GM19240 (cell line): ENCODE measurements around the gene VMP1.
"Not testable (repeated sequence)": the region's sequence is repeated elsewhere in the genome, so short reads cannot be mapped to it uniquely, and the experiment has no call there.

ENCODE experiments used
- DNase-seq: peaks from one replicate; pipeline ENCODE4 v3.0.0; 2011; ENCODE audit warnings: low spot score; ENCODE audit not compliant: insufficient read length

VMP1 gene

DNA sequence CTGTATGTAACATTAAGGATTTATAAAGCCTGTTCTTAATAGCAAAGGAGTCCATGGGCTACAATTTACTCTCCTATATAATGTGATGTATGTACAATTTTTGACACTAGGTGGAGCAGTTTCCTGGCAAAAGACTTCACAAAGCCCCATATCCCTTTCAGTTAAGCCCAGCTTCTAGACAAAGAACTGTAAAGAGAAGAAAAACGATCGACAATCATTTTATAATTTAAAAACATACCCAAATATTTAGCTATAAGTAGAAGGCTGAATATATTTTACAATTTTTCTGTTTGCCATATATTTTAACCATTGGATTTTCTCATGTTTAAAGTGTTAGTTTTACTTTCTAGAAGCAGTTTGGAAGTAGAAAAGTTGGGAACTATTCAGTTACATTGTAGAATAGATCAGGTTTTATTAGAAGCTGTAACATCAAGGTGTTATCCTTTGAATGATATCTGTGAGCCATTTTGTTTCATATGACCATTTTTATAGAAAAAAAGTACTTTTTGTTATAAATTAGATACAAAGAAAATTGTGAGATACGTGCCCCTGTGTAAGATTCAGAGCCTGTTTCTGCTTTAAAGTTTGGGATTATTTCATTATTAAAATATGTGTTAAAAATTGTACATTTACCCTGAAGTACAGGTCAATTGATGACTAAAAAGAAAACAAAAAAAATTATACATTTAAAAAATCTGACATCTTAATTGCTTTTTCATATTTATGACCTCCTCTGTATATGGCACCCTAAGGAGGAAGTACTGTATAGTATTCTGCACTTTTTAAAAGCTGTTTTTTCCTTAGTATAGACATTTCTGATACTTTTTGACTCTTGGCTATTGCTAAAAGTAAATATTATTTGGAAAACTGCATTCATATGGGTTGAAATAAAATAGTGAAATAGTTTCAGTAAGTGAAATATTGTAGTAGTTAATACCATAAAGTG lies 46.3 kb downstream of the VMP1 start:
- peak; percentile 28 for DNase-seq

DNA sequence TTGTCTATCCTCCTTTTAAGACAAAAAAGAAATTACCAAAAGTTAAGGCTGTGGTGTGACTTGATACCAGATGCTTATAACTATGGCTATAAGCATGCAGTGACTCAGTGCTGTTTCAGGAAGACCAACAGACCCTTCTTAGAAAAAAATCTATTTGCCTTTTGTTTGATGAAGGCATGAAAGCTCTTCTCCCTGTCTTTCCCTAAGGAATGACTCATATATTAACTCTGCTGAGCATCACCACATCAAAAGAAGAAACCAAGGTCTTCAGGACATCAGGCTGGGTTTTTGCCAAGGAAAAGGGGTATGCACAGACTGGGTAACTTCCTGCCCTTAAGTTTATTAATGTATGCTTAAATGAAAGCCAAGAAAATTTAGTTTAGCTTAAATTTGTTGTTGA lies 47.1 kb downstream of the VMP1 start:
- DNase-seq: no peak

DNA sequence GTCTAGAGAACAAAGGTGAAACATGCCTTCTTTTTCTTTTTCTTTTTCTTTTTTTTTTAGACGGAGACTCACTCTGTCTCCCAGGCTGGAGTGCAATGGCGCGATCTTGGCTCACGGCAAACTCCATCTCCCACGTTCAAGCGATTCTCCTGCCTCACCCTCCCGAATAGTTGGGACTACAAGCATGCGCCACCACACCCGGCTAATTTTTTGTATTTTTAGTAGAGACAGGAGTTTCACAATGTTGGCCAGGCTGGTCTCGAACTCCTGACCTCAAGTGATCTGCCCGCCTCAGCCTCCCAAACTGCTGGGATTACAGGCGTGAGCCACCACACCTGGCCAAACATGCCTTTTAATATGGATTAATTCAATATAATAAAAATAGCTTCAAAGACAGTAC lies 47.6 kb downstream of the VMP1 start:
- DNase-seq: not testable (repeated sequence)

DNA sequence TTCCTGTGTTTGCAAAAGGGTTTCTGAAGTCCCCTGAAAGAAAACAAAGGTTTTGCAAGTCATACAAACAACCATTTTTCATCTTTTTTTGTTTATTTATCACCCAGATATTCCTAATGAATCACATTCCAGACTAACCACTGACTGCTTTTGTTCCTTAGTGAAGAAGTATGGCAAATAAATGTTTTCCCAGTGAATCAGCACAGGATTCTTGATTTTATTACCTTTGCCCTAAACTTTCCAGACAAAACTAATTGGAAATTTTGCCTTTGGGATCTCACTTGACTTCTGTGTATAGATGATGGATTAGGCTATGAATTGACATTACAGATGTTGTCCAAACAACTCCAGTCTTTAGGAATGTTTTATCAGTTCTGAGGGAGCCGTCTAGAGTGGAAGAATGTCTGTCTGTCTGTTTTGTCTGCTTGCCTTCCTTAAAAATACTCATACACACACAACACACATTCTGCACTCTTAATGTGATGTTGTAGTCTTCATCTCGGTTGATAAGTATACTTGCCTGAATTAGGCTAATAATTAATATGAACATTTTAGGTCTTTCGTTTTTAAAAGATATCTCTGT lies 48.9 kb downstream of the VMP1 start:
- no peak for DNase-seq

DNA sequence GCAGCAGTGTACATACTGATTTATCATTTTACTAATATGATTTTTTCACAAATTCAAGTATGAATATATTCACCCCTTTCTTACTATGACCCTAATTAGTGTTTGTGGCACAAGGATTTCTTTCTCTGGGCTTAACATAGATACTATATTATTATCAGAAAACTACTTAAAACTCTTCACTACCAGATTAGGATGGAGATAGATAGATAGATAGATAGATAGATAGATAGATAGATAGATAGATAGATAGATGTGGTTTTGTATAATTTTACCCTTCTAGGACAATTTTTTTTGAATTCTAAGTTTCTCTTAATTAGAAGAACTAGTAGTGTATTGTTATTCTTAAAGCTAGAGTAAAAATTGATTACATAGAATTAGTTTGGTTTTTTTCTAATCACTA lies 49.6 kb downstream of the VMP1 start:
- DNase-seq: no peak

DNA sequence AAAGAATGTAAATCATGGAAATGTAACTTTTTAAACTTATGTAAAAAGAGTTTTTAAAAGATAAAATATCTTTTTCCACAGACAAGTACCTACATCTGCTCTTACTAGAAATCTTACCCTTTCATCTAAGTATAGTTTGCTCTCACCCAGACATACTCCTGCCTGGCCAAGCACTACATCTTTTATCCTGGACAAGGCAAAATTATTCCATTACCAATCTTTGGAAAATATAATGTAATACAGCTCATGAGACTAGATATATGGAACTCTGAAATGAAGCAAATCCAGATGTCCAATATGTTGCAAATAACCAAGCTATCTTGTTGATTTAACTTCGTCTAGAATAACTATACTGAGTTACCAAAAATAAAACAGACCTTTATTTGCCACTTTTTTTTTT lies 50.0 kb downstream of the VMP1 start:
- DNase-seq: no peak

DNA sequence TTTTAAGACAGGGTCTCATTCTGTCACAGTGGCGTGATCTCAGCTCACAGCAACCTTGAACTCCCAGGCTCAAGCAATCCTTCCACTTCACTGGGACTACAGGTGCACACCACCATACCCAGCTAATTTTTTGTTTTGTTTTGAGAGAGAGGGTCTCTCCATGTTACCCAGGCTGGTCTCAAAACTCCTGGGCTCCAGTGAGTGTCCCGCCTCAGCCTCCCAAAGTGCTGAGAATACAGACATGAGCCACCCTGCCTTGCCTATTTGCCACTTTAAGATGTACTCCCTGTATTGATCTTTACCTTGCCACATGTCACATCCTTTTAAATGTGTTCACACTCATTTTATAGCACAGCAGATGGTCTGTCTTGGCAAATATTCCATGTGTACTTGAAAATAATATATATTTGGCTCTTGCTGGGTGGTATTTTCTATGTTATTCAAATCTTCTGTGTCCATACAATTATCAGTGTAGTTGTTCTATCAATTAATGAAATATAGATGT lies 50.5 kb downstream of the VMP1 start:
- DNase-seq: no peak

DNA sequence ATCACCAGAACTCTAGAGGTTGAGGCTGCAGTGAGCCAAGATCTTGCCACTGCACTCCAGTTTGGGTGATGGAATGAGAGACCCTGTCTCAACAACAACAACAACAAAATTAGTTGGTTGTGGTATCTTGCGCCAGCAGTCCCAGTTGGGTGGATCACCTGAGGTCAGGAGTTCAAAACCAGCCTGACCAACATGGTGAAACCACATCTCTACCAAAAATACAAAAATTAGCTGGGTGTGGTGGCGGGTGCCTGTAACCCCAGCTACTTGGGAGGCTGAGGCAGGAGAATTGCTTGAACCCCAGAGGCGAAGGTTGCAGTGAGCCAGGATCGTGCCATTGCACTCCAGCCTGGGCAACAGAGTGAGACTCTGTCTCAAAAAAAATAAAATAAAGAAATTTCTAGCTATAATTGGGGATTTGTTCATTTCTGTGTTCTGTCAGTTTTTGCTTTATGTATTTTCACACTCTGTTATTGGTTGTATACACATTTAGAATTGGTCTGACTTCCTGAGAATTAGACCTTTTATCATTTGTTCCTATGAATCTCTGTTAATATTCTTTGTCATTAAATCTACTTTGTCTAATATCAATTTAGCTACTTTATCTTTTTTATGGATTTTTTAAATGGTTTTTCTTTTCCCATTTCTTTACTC lies 51.7 kb downstream of the VMP1 start:
- not testable (repeated sequence) for DNase-seq

DNA sequence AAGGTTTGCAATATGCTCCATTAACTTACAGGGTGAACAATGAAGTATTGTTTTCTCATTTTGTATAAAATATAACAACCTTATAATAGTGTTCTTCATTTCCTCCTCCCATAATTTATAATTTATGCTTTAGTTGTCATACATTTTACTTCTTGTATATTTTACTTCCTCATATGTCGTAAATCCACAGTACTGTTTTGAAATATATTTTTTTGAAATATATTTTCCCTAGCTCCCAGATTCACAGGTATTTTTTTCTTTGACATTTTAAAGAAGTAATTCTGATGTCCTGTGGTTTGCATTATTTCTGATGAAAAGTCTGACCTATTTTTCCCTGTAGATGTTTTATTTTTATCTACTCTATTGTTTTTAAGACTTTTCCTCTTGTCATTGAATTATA lies 52.7 kb downstream of the VMP1 start:
- no peak for DNase-seq

DNA sequence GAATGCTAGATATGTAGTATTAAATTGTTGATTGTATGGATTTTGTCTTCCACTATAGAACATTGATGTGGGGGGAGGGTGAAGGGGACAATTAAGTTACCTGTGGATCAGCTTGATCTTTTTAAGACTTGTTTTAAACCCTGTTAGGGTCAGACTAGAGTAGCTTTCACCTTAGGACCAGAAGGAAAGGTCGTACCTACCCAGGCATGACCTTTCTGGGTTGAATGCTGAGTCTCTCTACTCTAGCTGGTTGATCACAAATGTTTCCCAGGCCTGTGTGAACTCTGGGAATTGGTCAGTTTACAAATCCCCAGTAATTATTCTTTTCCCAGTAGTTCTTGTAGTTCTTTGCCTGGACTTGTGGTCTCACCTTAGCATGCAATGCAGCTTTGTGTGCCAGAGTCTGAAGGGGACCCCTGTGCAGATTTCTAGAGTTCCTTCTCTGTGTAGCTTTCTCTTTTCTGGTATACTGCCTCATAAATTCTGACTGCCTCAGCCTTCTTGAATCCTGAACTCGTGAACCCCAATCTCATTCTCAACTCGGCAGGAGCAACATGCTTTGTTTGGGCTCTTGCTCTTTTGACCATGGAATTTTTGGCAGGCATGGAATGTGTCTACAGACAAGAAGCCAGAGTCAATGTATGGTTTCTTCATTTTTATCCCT lies 54.1 kb downstream of the VMP1 start:
- DNase-seq: no peak

DNA sequence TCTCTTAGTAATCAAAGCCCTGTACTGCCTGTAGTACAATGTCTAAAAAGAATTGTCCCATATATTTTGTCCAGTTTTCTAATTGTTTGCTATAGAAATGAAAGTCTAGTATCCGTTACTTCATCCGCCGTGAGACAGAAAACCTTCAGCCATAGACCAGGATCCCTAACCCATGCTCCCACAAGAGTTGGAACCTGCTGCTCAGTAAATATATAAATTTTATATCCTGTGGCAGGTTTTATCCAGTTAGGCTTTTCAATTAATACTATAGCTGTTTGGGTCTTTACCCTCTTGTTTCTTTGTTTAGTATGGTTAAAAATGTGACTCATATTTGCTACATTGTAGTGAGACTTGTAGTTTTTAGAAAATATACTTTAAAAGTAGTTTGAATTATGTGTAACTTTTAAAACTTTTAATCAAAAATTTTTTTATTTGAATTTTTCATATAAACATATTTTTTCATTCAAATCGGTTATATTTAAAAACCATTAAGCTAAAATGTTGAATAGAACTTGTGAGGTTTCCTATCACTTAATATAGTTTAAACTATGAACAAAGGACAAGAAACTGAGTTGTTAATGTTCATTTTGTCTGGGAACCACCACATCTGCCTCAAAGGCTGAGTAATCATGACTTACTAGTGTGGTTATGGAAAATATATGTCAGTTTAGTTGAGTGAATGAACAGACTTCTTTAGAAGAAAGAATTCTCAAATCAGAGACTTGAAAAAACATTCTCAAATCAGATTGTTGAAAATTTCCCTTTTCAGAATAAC lies 54.8 kb downstream of the VMP1 start:
- DNase-seq: no peak

DNA sequence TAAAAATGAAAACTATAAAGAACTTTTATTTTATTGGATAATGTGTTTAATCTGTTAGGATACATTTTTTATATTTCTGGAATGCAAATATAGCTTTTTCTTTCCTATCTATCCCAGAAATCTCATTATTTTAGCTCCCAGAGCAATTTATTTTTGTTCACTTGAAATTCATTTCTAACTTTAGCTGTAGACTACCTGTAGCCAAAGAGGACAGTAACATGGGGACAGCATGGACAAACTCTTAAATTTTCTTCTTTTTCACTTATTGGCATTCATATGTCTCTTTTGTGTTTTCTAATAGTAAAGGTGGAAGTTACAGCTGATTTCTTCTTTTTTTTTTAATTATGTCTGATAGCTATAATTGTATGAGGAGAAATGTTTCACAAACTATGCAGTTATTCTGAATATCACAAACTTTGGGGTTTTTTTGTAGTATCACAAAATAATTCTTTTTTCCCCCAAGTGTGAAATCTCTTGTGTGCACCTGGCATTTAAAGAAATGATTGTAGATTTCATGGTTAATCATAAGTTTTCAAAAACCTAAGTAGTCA lies 55.4 kb downstream of the VMP1 start:
- no peak for DNase-seq

DNA sequence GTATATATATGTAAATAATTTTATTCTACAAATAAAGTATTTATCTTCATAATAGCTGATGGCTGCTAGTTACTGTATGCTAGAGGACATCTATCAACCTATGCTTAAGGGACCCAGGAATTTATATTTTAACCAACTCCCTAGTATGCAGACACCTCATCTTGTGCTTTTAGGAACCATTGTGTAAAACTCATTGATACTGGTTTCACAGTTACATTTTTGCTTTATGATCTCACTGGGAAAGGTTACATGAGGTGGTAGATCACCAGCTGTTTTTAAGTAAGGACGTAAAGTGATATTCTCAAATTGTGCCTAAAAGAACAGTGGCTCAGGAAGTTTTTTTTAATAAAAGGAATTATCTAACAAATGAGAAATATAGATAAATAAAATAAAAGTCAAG lies 56.4 kb downstream of the VMP1 start:
- no peak for DNase-seq

DNA sequence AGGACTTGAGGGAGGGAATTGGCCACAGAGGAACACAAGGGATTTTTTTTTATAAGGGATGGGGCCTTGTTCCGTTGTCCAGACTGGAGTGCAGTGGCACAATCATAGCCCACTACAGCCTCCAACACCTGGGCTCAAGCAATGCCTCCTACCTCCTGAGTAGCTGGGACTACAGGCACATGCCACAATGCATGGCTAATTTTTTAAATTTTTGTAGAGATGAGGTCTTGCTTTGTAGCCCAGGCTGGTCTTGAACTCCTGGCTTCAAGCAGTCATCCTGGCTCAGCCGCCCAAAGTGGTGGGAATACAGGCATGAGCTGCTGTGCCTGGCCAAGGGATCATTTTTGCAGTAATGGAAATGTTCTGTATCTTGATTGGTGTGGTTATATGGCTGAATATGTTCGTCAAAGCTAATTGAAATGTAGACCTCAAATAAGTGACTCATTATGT lies 56.9 kb downstream of the VMP1 start:
- no peak for DNase-seq

DNA sequence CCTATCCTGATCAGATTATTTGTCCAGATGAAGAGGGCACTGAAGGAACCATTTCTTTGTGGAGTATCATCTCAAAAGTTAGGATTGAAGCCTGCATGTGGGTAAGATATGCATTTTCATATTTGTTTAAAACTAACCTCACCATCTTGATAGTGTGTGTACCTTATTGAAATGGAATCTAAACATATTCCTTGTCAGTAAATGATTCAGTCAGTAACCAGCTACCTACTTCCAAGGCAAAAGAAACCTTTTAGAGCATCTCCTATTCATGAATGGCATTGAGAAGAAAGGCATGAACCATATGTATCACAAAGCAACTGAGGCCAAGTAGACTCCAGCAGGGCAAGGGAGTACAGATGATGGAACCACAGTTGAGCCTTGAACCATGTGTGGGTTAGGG lies 57.6 kb downstream of the VMP1 start:
- no peak for DNase-seq

DNA sequence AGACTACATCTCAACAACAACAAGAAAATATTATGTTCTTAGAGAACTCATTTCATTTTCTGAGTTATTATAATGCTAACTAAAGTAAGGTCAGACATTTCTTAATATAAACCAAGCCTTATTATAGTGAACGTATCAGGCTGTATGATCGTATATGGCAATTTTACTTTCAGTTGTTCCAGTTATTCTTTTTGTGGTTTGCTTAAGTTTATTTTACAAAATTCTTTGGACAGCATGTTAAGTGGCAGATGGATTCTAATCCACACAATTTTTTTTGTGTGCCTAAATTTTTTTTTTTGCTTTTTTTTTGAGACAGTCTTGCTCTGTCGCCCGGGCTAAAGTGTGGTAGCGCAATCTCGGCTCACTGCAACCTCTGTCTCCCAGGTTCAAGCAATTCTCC lies 59.0 kb downstream of the VMP1 start:
- DNase-seq: no peak

DNA sequence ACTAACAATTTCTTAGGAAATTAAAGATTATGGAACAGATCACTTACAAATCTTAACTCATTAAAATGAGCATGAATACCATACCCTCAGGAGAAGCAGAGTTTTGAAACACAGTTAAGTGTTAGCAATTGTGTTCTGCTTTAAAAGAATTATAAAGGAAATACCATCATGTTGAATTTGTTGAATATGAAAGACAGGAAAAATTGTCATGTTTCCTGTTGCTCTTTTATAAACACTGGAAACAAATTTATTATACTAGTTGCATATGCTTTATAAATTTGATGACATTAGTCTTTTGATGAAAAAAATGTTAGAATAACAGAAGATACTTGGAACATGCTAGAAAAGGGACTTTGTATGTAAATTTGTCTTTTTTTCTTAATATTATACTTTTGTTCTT lies 59.7 kb downstream of the VMP1 start:
- no peak for DNase-seq

DNA sequence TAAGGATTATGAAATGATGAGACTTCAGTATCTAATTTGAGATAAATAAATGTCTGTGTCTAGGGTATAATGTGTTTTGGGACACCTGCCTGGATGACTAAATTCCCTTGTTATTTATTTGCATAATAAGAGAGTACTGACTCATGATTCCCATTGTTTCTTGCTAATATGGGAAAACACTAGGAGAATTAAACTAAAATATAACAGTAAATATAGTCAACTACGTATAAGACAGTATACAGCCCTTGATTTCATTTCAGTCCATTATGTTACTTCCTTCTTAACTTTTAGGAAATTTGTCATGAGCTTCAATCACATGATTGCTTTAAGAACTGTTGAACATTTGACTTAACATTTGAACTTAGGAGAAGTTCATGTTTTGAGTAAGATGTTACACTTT lies 62.4 kb downstream of the VMP1 start:
- no peak for DNase-seq

DNA sequence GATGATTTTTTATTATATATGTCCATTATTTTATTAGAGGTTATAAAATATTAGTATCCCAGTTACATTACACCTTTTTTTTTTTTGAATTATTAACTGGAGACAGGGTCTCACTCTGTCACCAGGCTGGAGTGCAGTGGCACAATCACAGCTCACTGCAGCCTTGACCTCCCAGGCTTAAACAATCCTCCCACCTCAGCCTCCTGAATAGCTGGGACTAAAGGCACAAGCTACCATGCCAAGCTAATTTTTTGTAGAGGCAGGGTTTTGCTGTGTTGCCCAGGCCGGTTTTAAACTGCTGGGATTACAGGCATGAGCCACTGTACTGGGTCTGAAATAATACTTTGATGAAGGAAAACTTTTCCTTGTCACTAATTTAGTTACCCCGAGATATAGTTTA lies 63.6 kb downstream of the VMP1 start:
- no peak for DNase-seq

DNA sequence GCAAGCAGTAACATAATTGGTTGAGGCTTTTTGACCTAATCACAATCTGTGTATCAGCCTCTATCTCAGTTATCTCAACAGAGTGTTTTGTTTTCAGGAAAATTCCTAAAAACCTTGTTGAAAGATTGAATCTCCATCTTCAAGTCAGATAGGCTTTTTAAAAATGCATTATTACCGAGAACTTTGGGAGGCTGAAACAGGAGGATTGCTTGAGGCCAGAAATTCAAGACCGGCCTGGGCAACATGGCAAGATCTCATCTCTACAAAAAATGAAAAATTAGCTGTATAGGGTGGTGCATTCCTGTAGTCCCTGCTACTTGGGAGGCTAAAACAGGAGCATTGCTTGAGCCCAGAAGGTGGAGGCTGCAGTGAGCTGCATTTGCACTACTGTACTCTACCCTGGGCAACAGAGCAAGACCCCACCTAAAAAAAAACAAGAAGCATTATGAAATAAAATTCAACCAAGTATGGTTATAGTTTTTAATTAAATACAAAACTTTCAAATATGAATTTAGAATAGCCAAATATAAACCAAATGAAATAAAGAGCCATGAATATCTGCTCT lies 68.4 kb downstream of the VMP1 start:
- DNase-seq: no peak
